GM10266 (cell line): Measurements from ENCODE around the gene KIAA0825.

Experiments
- DNase-seq: peaks from one replicate; pipeline ENCODE4 v3.0.0; 2012; ENCODE audit errors: extremely low spot score
- TF ChIP-seq, protein P1 (sequence below): IDR thresholded peaks from 2 replicates; pipeline ENCODE4 v1.5.1; 2012; ENCODE audit warnings: mild to moderate bottlenecking, low read depth; ENCODE audit not compliant: control insufficient read depth, insufficient read depth; ENCODE audit errors: missing control alignments

Gene KIAA0825

GRCh38 chr5:94505327-94506068 is 112.9 kb downstream of the KIAA0825 start:
- TF ChIP-seq, protein P1, sequence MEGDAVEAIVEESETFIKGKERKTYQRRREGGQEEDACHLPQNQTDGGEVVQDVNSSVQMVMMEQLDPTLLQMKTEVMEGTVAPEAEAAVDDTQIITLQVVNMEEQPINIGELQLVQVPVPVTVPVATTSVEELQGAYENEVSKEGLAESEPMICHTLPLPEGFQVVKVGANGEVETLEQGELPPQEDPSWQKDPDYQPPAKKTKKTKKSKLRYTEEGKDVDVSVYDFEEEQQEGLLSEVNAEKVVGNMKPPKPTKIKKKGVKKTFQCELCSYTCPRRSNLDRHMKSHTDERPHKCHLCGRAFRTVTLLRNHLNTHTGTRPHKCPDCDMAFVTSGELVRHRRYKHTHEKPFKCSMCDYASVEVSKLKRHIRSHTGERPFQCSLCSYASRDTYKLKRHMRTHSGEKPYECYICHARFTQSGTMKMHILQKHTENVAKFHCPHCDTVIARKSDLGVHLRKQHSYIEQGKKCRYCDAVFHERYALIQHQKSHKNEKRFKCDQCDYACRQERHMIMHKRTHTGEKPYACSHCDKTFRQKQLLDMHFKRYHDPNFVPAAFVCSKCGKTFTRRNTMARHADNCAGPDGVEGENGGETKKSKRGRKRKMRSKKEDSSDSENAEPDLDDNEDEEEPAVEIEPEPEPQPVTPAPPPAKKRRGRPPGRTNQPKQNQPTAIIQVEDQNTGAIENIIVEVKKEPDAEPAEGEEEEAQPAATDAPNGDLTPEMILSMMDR = no peak

DNA sequence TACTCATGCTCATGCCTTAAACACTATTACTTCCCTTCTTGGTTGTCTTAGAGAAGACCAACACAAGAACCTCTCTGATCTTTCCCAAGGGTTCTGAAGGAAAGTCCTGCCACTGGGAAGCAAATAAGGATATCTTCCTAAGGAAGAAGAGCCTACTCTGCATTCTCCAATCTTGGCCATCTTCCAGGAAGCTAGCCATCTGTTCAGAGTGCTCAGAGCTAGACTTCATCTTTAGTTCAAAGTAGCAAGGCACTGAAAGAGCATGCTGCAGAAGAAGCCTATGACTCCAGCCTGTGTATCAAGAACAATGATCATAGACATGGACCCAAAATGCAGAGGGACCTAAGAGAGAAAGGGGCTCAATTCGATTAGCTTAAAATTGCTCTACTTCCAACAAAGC is 114.7 kb downstream of the KIAA0825 start:
- no peak for DNase-seq
- TF ChIP-seq, protein P1 = no peak

More at GRCh38 chr5:94505327-94506068, 112.9 kb downstream of the KIAA0825 start:
- no peak for DNase-seq

DNA sequence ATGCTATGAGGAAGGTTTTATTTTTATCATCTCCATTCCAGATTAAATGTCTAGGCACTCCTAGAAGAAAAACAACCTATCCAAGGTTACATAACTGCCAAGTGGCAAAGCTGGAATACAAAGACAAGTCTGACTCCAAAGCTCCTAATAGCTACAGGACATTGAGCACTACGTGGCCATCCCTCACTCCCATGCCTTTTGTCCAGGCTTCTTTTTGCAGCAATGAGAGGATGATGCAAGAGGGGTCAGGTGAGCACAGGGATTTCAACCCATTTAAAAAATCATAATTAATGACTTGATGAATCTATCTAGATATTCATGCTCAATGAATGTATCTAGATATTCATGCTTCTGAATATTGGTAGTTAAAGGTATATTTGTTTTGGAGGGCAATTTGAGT is 117.0 kb downstream of the KIAA0825 start:
- TF ChIP-seq, protein P1 = no peak
- no peak for DNase-seq

DNA sequence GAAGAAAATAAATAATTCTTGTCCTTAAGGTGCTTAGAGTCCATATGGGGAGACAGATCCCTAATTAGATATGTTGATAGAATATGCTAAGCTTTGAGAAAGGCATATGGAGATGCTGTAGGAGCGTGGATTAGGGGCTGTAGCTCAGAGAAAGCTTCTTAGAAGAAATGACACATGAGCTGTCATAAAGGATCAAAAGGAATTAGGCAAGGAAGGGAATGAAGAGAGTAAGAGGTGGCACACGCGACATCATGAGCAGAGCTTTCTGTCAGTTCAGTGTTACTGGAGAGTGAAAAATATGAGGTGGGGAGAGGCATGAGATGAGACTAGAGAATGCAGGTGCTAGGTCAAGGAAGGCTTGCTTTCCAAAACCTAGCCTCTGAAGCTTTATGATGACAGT is 118.6 kb downstream of the KIAA0825 start:
- DNase-seq = no peak

GRCh38 chr5:94498199-94498598 is 120.2 kb downstream of the KIAA0825 start:
- no peak for DNase-seq
- TF ChIP-seq, protein P1 = no peak

More for the DNA sequence above, 118.6 kb downstream of the KIAA0825 start:
- TF ChIP-seq, protein P1 = no peak

DNA sequence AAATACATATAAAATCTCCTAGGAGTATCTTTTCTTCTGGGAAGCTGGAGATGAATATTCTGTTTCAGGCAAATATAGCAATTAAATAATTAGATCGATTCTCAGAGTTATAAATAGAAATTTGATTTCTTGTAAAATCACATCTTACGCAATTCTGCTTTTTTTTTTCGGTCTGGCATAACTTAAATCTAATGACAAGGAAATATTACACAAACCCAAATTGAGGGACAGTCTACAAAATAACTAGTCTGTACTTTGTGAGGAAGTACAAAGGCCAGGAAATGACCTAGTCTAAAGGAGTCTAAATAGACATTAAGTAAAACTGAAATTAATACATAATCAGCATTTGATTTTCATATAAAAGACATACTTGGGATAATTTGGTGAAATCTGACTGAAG is 133.3 kb downstream of the KIAA0825 start:
- no peak for DNase-seq
- TF ChIP-seq, protein P1 = no peak

DNA sequence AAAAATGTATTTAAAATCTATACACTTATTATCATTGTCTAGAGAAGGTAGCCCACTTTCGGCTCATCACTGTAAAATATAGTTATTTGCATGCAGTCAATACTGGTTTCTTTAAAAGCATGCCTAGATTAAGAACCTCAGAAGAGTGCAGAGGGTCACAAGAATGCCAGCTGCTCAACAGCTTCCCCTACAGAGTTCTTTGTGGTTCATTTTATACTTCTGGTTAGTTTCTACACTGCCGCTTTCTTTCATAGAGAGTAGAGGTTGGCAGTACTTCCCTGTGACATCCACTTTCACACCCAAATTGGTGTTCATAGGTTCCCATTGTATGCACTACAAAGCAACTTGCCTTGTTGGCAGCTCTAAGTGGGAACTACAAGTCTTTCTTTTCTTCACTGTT is 137.3 kb downstream of the KIAA0825 start:
- TF ChIP-seq, protein P1 = no peak
- no peak for DNase-seq
